ENCODE data around the gene ADGRV1.

DNA sequence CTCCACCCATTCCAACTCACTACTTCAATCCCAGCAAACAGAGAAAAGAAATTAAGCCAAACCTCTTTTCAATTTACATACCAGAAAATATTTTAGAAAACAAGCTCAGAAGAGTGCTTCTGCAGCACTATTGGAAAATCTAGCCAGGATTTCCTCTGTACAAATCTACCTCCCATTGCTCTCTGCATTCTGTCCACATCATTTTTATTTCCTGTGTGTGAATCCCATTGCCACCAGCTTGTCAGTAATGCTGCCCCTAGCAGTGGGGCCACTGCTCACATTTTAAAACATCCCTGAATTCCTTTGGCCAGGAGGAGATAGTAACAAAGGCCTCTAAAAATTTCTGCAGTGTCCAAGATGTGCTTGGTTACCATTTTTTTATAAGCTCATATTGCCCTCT, 592.0 kb downstream of the ADGRV1 start:
- TF ChIP-seq CTCF (IDR thresholded peaks at IDR 0.05; ENCODE audit: insufficient read depth, low read length, poor library complexity, severe bottlenecking): no peak
- TF ChIP-seq EZH2phosphoT487 (conservative IDR thresholded peaks at IDR 0.05; ENCODE audit: low read length): no peak

Measured in SU-DHL-6 (cell line).